GM03348 (cell line): ENCODE data around the gene ENTR1.

Experiments
- DNase-seq: peaks from one replicate; pipeline ENCODE4 v3.0.0; 2012; ENCODE audit warnings: low spot score

ENTR1 gene, protein sequence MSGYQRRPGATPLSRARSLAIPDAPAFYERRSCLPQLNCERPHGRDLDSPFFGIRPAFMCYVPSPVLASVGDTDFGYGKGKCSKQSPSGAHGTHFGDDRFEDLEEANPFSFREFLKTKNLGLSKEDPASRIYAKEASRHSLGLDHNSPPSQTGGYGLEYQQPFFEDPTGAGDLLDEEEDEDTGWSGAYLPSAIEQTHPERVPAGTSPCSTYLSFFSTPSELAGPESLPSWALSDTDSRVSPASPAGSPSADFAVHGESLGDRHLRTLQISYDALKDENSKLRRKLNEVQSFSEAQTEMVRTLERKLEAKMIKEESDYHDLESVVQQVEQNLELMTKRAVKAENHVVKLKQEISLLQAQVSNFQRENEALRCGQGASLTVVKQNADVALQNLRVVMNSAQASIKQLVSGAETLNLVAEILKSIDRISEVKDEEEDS

DNA sequence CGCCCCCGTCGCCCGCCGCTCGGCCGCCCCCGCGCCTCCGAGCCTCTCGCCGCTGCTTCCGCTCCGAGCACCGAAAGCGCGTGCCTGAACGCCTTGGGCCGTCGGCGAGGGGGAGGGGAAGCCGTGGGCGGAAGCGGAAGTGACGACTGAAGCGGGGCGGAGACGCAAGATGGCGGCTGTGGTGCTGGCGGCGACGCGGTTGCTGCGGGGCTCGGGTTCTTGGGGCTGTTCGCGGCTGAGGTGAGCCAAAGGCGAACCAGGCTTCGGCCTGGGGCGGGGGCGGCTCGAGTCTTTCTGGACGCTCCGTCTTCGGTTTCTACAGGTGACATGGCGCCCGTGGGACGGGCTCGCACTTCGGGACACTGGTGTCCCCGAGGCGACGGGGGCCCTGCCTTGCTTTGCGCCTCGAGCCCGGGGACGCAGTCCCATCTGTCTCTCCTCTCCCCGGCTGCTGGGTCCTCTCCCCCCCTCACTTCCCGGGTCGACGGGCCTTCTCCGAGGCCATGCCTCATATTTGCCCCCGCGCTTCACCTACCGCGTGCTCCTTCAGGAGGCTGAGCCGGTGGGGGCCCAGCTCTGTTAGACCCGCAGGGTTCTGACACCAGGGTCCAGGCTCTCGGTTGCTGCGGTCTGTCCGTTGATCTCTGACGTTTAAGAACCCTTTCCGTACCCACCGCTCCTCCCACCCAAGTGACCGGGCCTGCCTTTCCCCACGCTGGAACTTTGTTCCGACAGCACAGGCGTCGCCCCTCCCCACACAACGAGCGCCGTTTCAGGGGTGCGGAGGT, at the start of gene ENTR1, which contains the start of gene PMPCA:
TSS of gene ENTR1 (minus strand) at position 115 of the 788 bp plus-strand sequence. CDS start 217 bp downstream, outside the sequence.
TSS of gene PMPCA (plus strand) at position 159 of the 788 bp plus-strand sequence. CDS start at position 170, 11 bp downstream.
- peak; percentile 98 for DNase-seq

DNA sequence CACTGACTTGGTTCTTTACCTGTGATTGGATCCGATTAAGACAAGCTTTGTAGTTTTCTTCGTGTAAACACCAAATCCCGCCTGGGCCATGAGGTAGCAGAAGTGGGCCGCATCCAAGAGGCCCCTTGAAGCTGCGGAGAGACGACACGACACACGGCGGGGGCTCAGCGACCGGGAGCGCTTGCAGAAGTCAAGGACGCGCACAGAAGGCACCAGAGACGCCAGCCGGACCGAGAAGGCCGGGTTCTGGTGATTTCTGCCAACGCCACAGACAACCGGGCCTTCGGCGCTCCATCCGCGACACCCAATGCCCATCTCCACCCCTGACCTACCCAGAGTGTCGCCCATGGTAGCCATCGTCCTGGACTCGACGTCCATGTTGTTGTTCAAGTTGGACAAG, 49.0 kb upstream of the ENTR1 start:
- DNase-seq = no peak

DNA sequence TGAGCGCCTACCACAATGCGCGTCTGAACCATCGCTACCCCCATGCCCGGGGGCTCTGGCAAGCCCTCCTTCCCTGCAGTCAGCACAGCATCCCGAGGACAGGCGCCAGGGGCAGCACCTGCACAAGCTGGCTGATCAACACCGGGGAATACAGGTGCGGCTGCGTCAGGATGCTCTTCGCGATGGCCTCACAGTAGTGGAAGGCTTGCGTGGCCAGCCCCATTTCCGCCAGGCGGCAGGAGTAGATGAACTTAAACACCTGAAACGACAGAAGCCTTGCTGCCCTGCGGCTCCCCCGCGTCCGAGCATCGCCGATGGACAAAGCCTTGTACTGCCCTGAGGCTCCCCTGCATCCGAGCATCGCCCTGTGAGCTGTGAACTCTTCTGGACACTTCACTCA, 46.9 kb upstream of the ENTR1 start:
- no peak for DNase-seq

DNA sequence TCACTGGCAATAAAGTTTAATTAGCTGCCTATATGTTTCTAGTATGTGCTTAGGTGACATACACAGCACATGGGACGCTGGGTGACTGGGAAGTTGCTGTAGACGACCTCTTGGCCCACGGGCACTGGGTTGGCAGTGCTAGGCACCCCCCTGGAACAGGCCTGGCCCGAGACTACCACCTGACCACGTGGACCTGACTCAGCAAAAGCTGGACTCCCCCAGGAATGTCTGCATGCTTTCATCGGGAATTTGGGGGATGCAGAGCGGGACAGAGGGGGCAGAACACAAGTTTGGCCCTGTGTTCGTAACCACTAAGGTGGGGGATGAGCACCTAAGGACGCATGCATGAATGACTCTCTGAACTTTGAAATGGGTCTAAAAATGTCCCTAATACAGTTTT, 45.8 kb upstream of the ENTR1 start:
- no peak for DNase-seq

DNA sequence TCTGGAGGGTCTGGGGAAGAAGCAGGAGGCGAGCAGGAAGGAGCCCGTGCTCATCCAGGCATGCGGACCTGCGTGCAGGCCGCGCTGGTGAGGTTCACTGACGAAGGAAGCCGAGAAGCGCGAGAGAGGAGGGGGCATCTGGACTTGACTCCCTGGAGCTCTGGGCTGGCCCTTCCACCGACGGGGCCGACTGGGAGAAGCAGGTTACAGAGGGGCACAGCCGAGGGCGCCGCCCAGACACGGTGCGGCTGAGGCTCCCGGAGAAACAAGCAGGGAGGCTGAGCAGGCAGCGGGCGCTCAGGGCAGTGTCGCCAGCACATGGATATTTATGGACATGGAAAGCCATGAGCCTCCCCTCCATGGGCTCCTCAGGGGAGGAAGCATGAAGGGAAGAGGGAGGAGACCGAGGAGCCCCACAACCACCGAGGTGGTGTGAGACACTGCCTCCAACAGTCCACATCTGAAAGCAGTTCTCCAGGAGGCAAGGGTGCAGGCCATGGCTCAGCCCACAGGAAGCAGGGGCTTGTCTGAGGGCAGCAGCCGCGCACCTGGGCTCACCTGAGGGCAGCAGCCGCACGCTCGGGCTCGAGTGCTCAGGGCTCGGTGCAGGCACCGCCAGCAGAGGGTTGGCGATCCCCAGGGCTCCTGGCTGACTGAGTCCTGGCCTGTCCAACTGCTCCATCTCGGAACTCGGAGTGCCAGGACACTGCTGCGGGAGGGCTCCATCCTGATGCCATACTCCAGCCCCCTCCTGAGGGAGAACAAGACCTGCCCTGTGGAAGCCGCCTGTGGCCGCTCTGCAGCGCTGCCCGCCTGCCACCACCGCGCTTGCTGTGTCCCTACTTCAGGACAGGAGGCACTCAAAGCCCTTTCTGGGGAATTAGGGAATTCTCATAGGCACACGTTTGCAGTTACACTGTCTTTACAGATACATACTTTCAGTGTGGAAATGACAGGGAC, 44.9 kb upstream of the ENTR1 start:
- no peak for DNase-seq

DNA sequence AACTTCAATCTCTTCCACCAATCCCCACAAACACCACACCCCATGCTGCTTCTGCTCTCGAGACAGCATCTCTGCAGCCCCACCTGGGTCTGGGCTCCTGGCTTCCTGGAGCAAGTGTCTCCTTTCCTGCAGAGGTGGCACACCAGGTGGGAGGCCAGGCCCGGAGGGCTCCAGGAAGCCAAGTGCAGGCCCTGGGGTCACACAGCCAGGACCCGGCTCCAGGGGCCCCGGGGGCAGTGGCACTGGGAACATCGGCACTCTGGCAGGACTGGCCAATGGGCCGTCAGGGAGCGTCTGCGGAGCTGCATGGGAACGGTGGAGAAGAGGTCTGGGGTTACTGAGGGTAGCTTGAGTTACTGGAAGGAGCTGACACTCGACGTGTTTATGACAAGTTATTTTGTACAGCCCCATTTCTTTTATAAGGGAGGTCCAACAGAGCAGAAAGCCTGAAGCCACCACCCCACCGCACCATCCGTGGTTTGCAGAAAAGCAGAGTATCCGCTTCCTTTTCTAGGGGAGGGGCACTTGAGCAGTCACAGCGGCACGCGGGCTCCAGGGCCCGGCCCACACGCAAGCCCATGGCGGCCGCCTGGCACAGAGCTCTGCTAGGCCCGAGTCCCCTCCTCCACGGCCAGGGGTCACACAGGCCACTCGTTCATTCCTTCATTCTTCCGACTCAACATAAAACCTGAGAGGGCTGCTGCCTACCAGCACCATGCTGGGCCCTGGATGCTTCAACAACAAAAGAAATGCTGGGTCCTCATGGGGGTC, 43.8 kb upstream of the ENTR1 start:
- DNase-seq = no peak

DNA sequence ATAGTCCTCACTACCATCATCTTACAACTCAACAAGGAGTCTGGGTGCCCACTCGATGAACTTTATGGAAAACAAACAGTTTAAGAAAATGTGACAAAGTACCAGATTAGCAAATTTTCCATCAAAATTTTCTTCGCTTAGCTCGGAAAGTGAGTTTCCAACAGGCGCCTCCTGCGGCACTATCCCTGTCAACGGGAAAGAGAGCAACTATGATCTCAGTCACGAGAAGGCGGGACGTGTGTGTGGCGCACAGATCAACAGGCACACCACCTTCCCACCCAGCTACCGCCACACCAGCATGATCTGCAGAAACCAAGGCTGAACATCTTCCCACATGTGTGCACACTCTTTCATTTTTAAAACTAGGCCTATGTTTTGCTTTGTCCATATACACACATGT, 42.9 kb upstream of the ENTR1 start:
- DNase-seq = no peak

DNA sequence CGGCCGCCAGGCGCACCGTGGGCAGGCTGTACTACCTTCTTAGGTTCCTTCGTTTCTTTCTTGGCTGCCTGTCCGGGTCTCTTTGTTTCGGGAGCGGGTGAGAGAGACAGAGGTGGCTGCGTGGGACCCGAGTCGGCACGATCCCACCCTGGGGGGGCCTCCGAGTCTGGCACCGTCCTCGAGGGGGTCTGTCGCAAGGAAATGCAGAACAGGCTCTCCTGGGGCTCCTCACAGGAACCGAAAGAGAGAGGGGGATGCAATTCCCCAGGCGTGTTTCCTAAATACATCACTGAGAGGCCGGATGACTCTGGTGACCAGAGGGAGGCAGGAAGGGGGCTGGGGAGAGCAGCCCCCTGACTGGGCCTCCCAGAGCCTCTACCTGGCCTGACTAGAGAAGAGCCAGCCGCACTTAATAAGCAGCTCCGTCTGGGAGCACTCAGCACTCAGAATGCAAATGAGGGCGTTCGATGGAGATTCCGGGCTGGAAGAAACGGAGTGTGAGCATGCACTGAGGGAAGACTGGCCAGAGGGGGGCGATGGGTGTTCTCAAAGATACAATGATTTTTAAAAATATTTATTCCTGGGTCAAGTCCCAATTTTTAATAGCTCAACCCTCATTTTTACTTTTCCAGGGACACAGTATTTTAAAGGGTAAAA, 40.9 kb upstream of the ENTR1 start:
- DNase-seq = no peak

DNA sequence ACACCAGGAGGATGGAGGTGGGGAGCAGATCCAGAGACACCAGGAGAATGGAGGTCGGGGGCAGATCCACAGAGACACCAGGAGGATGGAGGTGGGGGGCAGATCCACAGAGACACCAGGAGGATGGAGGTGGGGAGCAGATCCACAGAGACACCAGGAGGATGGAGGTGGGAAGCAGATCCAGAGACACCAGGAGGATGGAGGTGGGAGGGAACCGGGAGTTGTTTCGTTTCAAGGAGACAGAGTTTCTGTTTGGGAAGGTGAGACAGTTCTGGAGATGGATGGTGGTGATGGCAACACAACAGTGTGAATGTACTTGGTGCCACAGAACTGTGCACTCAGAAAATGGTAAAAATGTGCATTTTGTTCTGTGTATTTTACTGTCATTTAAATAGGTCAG, 38.2 kb upstream of the ENTR1 start:
- no peak for DNase-seq

DNA sequence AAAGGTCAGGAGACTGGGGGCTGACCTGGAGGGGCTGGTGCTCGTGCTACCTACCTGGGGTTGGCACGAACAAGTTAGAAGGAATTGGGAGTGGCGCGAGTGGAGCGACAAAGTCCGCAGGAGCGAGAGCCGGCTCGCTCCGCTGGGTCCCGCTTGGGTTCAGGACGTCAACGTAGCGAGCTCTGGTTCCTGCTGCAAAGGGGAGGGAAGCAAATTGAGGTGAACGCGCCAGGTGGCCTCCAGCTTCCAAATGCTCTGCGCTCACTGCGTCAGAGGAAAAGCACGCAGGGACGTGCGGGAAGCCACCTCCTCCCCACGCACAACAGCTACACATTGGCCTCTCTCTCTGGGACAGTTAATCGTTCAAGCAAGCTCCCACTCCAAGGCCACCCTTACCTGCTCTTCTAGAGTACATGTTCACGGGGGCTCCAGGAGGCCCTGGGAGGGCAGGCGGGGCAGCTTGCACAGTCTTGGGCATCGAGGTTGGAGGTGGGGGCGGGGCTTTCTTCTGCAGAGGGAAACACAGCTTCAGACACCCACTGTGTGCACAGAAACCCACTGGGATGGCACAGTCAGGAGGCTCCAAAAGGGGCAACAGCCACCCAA, 36.9 kb upstream of the ENTR1 start:
- DNase-seq = no peak

DNA sequence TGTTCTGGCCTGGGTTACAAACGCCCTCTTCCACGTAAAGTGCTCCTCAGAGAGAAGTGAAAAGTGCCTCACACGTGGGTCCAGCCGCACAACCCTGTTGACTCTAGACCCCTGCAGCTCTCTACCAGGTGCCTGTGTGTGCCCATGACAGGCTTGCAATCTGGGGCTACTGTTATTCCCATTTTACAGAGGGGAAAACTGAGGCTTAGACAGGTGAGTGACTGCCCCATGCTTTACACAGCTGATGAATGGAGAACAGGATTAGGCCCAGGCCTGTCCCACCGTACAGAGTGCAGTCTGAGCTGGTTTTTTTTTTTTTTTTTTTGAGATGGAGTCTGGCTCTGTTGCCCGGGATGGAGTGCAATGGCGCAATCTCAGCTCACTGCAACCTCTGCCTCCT, 35.4 kb upstream of the ENTR1 start:
- no peak for DNase-seq

DNA sequence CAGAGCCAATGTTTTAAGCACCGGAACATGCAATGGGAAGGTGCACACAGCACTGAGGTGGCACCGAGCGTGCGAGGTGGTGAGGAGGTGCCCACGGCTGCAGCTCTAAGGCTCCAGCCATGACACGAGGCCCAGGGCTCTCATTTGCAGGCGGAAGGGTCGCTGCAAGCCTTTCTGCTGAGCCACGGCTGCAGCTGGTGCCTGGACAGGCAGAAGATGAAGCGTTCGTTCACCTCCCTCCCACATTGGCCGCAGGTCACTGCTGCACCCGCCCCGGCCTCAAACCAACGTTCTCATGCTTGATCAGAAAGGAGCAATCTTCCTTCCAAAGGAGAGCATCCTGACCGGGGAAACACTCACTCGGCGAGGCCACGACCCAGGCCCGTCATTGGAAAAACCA, 33.7 kb upstream of the ENTR1 start:
- no peak for DNase-seq

DNA sequence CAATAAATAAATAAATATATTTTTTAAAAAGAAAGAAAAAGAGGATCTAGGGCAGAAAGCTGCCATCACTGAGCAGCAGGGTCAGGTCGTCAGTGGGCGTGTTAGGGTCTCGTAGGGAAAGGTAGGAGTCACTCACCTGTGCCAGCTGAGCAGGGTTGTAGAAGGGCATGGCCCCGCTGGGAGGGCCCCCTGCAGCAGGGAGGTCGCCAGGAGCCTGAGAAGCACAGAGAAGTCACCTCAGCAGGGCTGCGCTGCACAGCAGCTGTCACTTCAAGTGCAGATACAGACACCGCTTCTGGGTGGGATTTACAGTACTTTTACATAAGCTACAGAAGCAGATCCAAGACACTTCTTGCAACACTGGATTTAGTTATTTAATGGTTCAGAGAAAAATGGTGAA, 33.3 kb upstream of the ENTR1 start:
- no peak for DNase-seq

DNA sequence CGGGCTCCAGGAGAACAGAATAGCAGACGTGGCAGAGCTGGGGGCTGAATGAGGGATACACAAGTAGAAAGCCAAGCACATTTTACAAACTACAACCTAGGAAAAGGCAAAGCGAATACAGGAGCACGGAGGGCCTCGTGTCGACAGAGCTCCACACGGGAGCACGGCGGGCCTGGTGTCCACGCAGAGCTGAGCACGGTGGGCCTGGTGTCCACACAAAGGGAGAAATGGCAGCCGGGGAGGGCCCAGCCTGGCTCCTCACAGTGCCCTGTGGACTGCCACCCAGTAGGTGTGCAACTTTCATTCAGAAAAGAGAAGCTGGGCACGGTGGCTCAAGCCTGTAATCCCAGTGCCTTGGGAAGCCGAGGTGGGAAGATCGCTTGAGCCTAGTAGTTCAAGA, 32.7 kb upstream of the ENTR1 start:
- no peak for DNase-seq

DNA sequence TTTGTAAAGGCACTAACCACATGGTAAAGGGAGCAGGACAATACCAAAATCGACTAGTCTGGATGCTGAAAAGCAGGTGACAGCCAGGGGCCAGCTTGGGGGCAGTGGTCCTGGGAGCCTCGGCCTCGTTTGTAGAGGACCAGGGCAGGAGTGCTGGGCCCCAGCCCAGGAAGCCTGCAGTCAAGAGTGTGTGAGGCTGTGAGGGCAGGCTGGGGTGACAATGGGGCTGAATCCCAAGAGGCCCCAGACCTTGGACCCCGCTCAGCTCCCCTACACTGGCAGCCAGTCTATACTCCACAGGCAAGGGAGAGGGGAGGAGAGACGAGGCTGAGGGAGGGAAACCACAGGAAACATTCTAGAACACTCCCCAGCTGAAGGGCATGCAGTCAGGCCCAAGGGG, 31.9 kb upstream of the ENTR1 start:
- DNase-seq = no peak

DNA sequence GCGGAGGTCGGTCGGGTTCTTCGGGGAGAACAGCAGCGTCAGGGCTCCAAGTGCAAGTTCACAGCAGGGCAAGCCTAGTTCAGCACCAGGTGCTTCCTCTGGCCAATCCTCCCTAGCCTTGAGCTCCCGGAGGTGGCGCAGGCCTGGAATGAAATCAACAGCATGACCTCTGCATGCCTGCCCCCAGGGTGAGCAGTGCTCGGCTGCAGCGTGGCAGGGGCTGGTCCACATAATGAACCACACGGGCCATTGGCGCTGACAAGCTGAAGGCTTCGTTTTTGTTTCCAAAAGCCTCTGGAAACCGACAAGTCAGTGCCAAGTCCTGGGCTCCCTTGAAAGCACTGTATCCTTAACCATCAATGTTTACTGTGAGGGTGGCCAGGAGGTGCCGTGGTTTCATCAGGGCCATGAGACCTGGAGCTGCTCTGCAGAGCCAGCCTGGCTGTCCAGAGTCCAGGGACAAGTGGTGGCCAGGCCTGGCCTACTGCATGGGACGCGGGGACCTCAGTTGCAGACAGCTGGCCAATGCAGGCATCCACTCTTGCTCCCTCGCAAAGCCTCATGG, 31.3 kb upstream of the ENTR1 start:
- DNase-seq = no peak

DNA sequence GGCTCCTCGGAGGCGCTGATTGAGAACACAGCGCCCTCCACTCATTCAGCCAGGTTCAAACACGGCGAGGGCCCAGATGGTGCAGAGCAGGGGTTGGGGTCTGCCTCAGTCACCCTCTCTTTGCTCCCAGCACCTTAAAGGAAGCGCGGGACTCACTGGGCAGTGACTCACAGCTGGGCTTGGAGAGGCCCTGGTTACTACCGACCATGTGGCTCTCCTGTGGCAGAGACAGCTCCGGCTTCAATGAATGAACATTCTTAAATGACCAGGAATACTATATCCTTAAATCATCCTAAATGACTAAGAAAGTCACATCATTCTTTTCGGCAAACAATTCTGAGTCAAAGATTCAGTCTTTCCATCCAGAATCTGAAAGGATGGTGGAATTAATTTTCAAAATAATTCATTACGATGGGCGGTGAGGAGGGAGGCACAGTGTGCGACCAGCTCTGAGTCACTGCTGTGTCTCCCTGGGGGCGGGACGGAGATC, 30.8 kb upstream of the ENTR1 start:
- DNase-seq = no peak

DNA sequence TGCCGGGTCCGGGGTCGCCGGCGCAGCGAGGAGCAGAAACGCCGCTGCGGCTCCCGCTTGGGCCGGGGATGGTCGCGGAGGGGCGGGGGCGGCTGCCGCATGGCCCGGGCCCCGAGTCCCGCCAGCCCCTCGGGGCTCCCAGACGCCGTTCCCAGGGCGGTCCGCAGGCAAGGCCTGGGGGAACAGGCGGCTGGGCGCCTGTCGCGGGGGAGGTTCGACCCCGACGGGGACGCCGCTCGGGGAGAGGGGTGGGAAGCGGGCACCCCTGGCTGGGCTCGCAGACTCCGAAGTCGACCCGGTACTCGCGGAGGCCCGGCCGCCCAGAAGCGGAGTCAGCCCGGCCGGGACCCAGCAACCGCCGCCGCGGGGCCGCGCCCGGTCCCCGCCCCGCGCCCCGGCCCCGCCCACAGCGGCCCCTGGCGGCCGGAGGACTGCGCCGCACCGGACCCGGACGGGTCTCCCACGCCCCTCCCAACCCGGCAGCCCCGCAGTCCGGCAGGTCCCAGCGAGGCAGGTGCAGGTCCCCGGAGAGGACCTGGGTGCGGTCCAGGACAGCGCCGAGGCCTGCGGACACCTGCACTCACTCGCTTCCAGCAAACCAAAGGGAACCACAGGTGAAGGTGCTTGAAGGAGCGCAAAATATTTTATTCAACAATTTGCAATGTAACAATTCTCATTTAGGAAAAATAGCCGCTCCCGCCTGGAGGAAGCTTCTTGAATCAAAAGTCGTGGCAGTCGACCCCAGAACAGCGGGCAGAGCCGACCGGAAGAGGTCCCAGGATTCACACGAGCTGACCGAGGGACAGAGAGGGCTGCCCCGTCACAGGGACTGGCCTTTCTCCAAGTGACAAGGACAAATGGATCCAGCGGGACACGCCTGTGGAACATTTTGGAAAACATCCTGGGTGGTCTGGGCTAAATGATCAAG, 29.3 kb upstream of the ENTR1 start, which contains the start of gene INPP5E:
TSS of gene INPP5E (minus strand) at position 365 of the 928 bp plus-strand sequence. CDS start 426 bp downstream, outside the sequence.
- DNase-seq = peak; percentile 98
